Activated T-cell treated with anti-CD3 and anti-CD28 coated beads, Interleukin-2, amount 50 U/mL, for 72 hours (primary cell): Measurements from ENCODE around the gene RABGGTA. TPM values are rescaled to one million over a fixed set of nuclear protein-coding genes. Genes with fewer than 3 reads are reported as not detected.

Source experiments
- ATAC-seq, 2 donors: fragments of 150-1000 bp; cut with Tn5 transposase; replicated peaks in 1 of 2; 2 replicates each; pipeline ENCODE4 v1.10.0; 2021; ENCODE audit warnings: moderate library complexity in 2 of 2, mild to moderate bottlenecking in 1 of 2
- DNase-seq, 2 donors: peaks; one replicate each; pipeline ENCODE4 v3.0.0; 2021 to 2022; ENCODE audit warnings: mixed read lengths in 1 of 2
- H3K27ac Mint-ChIP-seq: one replicate; pipeline ENCODE4 v1.8.0; 2022; ENCODE audit warnings: mild to moderate bottlenecking, moderate library complexity, mixed read lengths
- H3K27me3 Mint-ChIP-seq: one replicate; pipeline ENCODE4 v1.8.0; 2022; ENCODE audit warnings: low read depth, mixed read lengths
- H3K36me3 Mint-ChIP-seq, 2 donors: one replicate each; pipeline ENCODE4 v1.8.0; 2022; ENCODE audit warnings: mixed read lengths in 2 of 2, mild to moderate bottlenecking in 1 of 2; ENCODE audit not compliant: insufficient read depth in 2 of 2
- H3K4me1 Mint-ChIP-seq: one replicate; pipeline ENCODE4 v1.8.0; 2022; ENCODE audit warnings: low read depth, mixed read lengths
- H3K4me3 Mint-ChIP-seq, 2 donors: one replicate each; pipeline ENCODE4 v1.8.0; 2022; ENCODE audit warnings: mild to moderate bottlenecking in 2 of 2, mixed read lengths in 2 of 2, moderate library complexity in 2 of 2
- H3K9me3 Mint-ChIP-seq, 2 donors: one replicate each; pipeline ENCODE4 v1.8.0; 2022; ENCODE audit warnings: mixed read lengths in 2 of 2
- total RNA-seq, 2 donors: library from RNA; stranded (reverse); gene quantifications; one replicate each; pipeline ENCODE4 v1.2.3, GENCODE V29; 2022

RABGGTA gene
- total RNA-seq, 2 donors from 2014 or later: 53.8 to 56.2 TPM

DNA sequence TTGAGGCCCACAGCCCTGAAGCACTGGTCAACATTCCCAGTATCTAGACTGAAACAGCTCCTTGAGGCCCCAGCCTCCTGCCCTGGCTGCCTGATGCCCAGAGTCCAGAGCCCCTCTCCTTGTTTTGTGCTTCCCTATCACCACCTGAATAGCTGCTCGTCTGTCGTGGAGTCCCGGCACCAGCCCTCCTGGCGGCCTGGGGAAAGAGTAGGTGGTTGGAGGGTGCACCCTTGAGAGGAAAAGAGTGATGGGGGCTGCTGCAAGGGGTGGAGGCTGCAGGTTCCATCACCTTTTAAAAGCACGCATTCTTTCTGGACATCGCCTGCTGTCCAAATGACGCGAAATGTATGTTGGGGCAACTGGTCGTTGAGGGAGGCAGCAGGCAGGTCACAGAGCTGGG lies 3.2 kb downstream of the RABGGTA start:
- Mint-ChIP-seq H3K27me3 (no peaks in the 10 kb centered on the region), H3K36me3 (peaks cover 2 to 4% of the 10 kb centered on the region in 2 donors)
- ATAC-seq: no peak

DNA sequence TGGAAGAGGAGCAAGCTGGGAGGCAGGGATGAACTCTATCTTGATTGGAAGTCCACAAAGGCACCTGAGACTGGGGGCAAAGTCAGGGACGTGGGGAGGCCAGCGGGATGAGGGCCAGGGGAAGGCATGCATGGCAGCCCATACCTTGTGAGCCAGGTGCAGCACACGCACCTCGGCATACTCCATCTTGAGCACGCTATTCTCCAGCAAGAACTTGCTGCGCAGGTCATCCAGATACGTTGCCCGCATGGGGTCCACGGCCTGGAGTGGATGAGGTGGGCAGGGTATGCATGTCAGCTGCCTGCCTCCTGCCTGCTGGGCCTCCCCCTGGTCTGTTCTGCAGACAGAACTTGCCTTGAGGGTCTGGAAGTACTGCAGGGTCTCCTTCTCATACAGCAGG lies 3.9 kb downstream of the RABGGTA start:
- Mint-ChIP-seq H3K4me3 (no peak overlapping the region), H3K27ac (no peak overlapping the region)

More for the DNA sequence above, 3.2 kb downstream of the RABGGTA start:
- H3K27ac Mint-ChIP-seq: no peak overlapping the region
- DNase-seq: no peak
- no peak overlapping the region for H3K4me3 Mint-ChIP-seq
- peaks cover 30% of the 10 kb centered on the region for H3K4me1 Mint-ChIP-seq
- no peaks in the 10 kb centered on the region for H3K9me3 Mint-ChIP-seq

DNA sequence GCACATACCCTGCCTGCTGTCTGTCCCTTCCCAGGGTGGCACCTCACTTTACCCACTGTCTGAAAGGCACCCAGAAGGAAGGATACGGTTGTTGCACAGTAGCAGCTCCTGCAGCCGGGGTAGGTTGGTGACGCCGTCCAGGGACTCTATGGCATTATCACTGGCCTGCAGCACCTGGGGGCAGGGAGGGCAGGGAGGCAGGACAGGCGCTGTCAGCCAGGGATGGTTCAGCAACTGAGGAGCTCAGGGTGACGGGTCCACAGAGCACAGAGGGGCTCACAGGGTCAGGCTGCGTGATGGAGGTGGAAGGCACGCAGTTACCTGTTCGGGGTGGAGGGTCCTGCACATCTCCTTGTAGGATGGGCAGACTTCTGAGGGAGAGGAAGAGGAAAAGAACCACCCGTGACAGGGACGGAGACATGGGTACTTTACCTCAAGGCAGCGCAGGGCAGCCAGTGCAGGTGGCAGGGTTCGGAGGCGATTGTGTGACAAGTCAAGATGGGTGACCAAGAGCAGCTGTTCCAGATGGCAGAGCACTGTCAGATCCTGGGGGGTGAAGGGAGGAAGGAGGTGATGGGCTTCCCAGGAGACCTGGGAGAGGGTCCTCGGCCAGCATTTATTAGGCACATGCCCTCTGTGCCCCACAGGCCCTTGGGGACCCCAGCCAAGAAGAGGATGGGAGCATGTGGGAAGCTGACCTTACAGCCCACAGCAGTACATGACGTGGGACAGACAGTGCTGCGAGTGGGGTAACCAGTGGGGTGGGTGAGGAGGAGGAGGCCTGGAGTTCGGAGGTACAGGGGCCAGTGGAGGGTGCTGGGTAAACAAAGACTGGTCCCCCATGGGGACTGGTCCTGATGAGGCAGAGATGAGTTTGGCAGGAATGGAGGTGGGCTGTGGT lies 4.8 kb downstream of the RABGGTA start:
- Mint-ChIP-seq H3K27me3 (no peaks in the 10 kb centered on the region), H3K36me3 (peaks cover 2 to 4% of the 10 kb centered on the region in 2 donors), H3K4me1 (peaks cover 13% of the 10 kb centered on the region), H3K4me3 (no peak overlapping the region), H3K9me3 (no peaks in the 10 kb centered on the region), H3K27ac (no peak overlapping the region)
- no peak for DNase-seq
- no peak for ATAC-seq

More for the DNA sequence above, 3.9 kb downstream of the RABGGTA start:
- ATAC-seq (no peak), DNase-seq (no peak)
- no peaks in the 10 kb centered on the region for H3K27me3 Mint-ChIP-seq
- H3K9me3 Mint-ChIP-seq: no peaks in the 10 kb centered on the region
- H3K4me1 Mint-ChIP-seq: peaks cover 22% of the 10 kb centered on the region
- H3K36me3 Mint-ChIP-seq: peaks cover 2 to 4% of the 10 kb centered on the region in 2 donors

DNA sequence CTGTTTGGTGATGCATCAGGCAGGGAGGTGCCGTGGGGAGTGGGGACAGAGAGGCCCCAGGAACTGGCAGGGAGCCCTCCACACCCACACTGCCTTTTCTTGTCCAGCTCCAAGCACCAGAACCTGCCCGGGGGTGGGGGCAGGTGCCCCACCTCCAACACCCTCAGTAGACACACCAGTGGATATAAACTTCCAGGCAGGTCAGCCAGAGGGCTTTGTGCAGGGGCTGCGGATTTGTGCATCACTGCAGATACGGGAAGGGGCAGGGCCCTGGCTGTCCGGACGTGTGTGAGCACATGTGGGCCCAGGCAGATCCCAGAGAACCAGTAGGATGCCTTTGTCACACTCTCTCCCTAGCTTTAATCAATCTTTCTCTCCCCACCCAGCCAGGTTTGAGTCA lies 7.1 kb downstream of the RABGGTA start:
- Mint-ChIP-seq H3K27ac (no peak overlapping the region), H3K4me3 (no peak overlapping the region), H3K27me3 (no peaks in the 10 kb centered on the region)

DNA sequence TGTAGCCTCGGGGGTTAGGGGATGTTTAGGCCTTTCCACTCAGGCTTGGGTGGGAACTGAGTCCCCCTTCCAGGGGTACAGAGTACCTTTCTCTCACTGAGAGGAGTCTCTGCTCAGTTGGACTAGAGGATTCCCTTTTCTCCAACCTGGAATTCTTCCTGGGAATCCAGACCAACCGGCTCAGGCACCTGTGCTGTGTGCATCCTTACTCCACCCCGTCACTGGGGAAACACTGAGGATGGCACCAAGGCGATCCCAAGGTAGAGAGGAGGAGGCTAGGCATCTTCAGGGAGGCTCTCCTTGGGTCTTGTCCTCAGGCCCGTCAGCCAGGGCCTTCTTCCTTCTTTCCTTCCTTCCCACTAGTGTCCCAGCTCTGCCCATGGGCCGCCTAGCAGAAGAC lies 7.5 kb downstream of the RABGGTA start:
- no peak for DNase-seq
- Mint-ChIP-seq H3K27me3 (no peaks in the 10 kb centered on the region), H3K36me3 (peaks cover 2 to 4% of the 10 kb centered on the region in 2 donors), H3K4me1 (no peaks in the 10 kb centered on the region), H3K27ac (no peak overlapping the region), H3K9me3 (no peaks in the 10 kb centered on the region), H3K4me3 (no peak overlapping the region)
- no peak for ATAC-seq

More for the DNA sequence above, 7.1 kb downstream of the RABGGTA start:
- Mint-ChIP-seq H3K9me3 (no peaks in the 10 kb centered on the region), H3K4me1 (no peaks in the 10 kb centered on the region), H3K36me3 (peaks cover 2 to 4% of the 10 kb centered on the region in 2 donors)
- ATAC-seq (no peak), DNase-seq (no peak)

DNA sequence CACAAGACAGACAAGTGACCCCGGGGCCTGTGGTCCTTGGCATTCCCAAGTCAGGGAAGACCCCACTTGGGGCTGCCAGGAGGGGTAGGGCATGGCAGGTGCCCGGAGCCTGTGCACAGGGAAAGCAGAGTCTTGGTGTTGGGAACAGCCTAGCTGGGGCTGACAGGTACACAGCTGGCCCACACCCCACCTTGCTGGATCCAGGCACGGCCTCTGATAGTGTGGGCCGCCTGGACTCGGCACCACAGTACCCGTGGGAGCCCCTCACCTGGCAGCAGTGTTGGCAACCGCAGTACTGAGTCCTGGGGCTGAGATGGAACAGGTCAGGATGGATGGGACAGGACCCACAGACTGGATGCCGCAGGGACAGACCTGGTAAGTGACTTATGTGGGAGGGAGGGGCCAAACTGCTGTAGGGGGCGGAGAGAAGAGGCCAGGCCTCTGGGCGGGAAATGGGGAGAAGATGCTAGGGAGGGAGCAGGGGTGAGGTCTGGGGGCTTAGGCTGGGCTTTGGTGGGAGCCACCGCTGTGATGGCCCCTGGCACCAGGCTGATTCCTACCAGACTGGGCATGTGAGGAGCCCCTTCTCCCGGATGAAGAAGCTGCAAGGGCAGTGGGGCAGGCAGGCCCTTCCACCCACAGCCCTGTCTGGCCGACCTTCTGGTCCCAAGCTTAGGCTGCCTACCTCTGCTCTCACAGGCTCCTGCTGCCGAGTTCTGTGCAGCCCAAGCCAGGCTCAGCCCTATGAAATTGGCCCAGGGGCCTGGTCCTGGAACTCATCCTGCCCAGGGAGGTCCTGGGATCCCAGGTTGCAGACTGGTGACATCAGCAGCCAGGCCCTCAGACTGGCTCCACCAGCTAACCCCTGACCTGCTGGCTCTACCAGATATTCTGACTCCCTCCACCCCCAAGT lies 8.3 kb downstream of the RABGGTA start, which contains the start of gene TGM1:
Gene TGM1 (minus strand): TSS at position 357 of the 913 bp plus-strand sequence. CDS start 825 bp downstream, outside the sequence.
- Mint-ChIP-seq H3K4me1 (no peaks in the 10 kb centered on the region), H3K27ac (no peak within 1 kb of the TSS), H3K27me3 (no peaks in the 10 kb centered on the region), H3K9me3 (no peaks in the 10 kb centered on the region), H3K36me3 (peaks cover 2 to 4% of the 10 kb centered on the region in 2 donors), H3K4me3 (no peak within 1 kb of the TSS)
- DNase-seq (no peak), ATAC-seq (no peak)

DNA sequence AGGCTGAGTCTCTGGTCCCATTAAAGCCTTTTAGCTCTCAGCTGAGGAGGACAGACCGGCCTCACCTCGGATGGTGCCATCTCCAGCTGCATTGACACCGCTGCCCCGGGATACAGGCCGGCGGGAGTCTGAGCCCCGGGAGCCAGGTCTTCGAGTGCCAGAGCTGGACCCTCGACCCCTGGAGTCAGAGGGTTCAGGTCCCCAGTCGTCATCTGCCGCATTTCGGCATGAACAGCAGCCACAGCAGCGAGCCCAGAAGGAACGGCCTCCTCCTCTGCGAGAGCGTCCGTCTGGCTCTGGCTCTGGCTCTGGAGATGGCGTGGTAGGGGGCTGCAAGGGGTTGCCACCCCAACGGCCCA lies 9.4 kb downstream of the RABGGTA start:
- no peak overlapping the region for H3K4me3 Mint-ChIP-seq
- no peaks in the 10 kb centered on the region for H3K9me3 Mint-ChIP-seq
- ATAC-seq: no peak
- H3K36me3 Mint-ChIP-seq: peaks cover under 1 to 2% of the 10 kb centered on the region in 2 donors
- H3K4me1 Mint-ChIP-seq: no peaks in the 10 kb centered on the region
- DNase-seq: no peak
- no peaks in the 10 kb centered on the region for H3K27me3 Mint-ChIP-seq
- no peak overlapping the region for H3K27ac Mint-ChIP-seq

DNA sequence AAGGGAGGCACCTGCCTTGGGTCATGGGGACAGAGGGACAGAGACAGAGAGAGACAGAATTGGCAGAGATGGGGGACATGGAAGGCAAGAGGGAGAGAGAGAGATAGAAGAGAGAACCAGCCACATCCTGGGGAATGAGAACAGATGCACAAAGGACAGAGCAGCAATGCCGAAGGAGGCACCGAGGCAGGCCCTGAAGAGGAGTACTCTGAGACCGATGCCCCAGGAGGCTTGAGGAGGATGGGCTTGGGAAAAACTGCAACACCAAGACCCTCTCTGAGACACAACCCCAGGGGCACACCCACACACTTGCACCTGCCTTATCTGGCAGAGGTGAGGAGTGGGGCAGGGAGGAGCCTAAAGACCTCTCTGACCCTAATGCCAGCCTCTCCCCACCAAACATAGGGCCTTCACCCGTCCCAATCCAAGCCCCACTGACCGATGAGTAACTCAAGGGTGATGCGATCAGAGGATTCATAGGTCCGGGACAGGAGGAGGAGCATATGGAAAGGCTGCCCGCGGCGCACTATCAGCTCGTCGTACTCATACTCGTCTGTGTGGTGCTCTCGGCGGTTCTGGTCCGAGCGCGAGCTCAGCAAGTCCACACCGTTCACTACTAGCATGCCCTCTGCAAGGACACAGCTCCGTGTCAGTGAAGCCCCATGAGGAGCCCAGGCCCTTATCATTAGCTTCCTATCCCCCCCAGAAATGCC lies 10.0 kb downstream of the RABGGTA start:
- H3K27ac Mint-ChIP-seq: no peak overlapping the region
- no peaks in the 10 kb centered on the region for H3K4me1 Mint-ChIP-seq
- no peak for DNase-seq
- no peaks in the 10 kb centered on the region for H3K9me3 Mint-ChIP-seq
- no peaks in the 10 kb centered on the region for H3K36me3 Mint-ChIP-seq
- no peaks in the 10 kb centered on the region for H3K27me3 Mint-ChIP-seq
- H3K4me3 Mint-ChIP-seq: no peak overlapping the region
- no peak for ATAC-seq

DNA sequence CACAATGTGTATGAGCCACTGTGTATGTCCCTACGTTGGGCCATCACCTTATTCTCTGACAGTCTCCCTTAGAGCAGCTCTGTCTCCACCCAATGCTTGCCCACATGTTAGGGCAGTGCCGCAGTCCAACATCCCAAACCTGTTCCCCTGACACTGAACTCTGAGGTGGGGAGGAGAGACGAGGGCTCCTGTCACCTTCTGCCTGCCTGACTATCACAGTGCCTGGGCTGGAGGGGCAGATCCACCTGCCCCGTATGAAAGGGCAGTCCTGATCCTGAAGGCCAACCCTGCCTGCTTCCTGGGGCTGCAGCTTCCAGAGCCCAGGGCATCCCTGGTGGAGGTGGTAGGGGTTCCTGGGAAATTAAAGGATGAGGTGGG lies 10.6 kb downstream of the RABGGTA start:
- Mint-ChIP-seq H3K27me3 (no peaks in the 10 kb centered on the region), H3K36me3 (no peaks in the 10 kb centered on the region), H3K4me3 (no peak overlapping the region), H3K4me1 (no peaks in the 10 kb centered on the region), H3K9me3 (no peaks in the 10 kb centered on the region), H3K27ac (no peak overlapping the region)
- no peak for ATAC-seq
- no peak for DNase-seq

DNA sequence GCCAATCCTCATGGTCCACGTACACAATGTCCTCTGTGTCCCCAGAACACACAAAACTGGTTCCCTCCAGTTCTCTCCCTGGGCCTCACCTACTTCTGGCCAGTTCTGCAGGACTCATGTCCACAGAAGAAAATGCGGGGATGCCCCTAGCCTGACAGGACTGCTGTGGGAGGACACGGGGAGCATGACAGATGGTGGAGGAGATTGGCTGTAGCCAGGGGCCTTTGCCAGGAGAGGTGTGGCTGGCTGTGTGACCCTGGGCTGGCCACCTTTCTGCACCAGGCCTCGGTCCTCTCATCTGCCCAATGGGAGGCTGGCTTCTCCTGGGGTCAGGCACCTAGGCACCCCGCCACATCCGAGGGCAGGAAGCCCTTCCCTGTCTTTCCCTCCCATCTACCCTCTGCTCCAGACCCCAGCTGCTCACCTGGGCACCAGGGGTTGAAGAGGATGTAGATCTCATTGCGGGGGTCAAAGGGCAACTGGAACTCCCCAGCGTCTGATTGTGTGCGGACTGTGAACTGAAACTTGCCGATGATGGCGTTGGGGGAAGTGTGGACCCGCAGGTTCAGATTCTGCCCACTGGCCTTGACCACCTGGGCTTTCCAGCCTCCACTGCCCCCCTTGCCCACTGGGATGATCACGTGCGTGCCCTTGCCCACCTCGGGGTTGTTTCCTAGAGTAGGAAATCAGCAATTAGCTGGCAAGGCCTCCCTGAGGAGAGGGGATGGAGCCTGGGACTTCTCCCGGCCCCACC lies 11.2 kb downstream of the RABGGTA start:
- H3K4me3 Mint-ChIP-seq: no peak overlapping the region
- no peaks in the 10 kb centered on the region for H3K36me3 Mint-ChIP-seq
- no peaks in the 10 kb centered on the region for H3K27me3 Mint-ChIP-seq
- DNase-seq (no peak), ATAC-seq (no peak)
- no peaks in the 10 kb centered on the region for H3K9me3 Mint-ChIP-seq
- no peak overlapping the region for H3K27ac Mint-ChIP-seq
- H3K4me1 Mint-ChIP-seq: no peaks in the 10 kb centered on the region

DNA sequence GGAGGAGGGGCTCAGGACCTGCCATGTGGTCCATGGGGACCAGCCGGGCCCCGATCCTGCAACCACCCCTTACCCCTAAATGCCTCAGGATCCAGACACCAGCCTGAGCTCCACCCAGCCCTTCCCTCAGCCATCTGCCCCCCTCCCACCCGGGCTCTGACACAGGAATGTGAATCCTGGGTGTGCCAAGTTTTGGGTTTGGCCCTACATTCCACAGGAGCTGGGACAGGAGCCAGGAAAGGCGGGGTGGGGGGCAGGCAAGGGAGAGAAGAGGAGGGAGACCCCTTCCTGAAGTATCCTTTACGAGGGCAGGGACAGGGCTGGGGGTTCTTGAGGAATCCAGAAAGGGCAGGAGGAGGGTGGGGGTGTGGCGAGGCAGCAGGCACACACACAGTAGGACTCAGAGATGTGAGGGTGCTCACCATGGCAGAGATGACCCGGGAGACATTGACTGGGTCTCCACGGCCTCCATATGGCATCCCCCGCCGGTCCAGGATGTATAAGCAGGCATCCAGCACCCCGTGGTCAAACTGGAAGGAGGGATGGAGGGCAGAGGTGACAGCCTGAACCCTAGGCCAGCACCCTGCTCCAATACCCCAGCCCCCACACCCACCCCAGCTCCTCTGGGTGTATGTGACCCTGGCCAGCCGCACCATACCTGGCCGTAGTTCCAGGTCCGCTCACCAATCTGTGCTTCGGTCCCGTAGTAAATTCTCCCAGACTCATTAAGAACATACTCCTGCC lies 11.9 kb downstream of the RABGGTA start:
- no peak for DNase-seq
- Mint-ChIP-seq H3K9me3 (no peaks in the 10 kb centered on the region), H3K4me1 (no peaks in the 10 kb centered on the region), H3K4me3 (no peak overlapping the region), H3K27ac (no peak overlapping the region), H3K27me3 (no peaks in the 10 kb centered on the region), H3K36me3 (no peaks in the 10 kb centered on the region)
- ATAC-seq: no peak
